Karpas-422 (cell line): ENCODE results near the gene PTPN21. TPM values are rescaled to one million over a fixed set of nuclear protein-coding genes. Genes with fewer than 3 reads are reported as not detected.

Experiments used
- DNase-seq: peaks from one replicate; pipeline ENCODE4 v3.0.0-alpha.2; 2015
- H2AFZ ChIP-seq: fragments of 200-600 bp; sonication (generic); 2 replicates; pipeline ENCODE4 v1.6.1; 2014; ENCODE audit warnings: antibody characterized with exemption, low read length, mixed read lengths
- H3K27ac ChIP-seq: fragments of 200-600 bp; sonication (generic); 2 replicates; pipeline ENCODE4 v1.5.1; 2014; ENCODE audit warnings: mild to moderate bottlenecking, low read length, moderate library complexity
- H3K27me3 ChIP-seq: fragments of 200-600 bp; sonication (generic); 2 replicates; pipeline ENCODE4 v1.6.1; 2014; ENCODE audit warnings: low read length, mixed read lengths
- H3K36me3 ChIP-seq: fragments of 200-600 bp; sonication (generic); 2 replicates; pipeline ENCODE4 v1.6.1; 2014; ENCODE audit warnings: low read length, mixed read lengths; ENCODE audit not compliant: insufficient read depth
- H3K4me1 ChIP-seq: fragments of 200-600 bp; sonication (generic); 2 replicates; pipeline ENCODE4 v1.6.1; 2014; ENCODE audit warnings: mild to moderate bottlenecking, low read length, mixed read lengths
- H3K4me2 ChIP-seq: fragments of 200-600 bp; sonication (generic); 2 replicates; pipeline ENCODE4 v1.6.1; 2014; ENCODE audit warnings: low read length, low read depth, mild to moderate bottlenecking; ENCODE audit not compliant: poor library complexity, severe bottlenecking
- H3K4me3 ChIP-seq: fragments of 200-600 bp; sonication (generic); 2 replicates; pipeline ENCODE4 v1.5.1; 2014; ENCODE audit warnings: mild to moderate bottlenecking, antibody characterized with exemption, low read length, mixed read lengths
- H3K79me2 ChIP-seq: fragments of 200-600 bp; sonication (generic); 2 replicates; pipeline ENCODE4 v1.6.1; 2014; ENCODE audit warnings: mild to moderate bottlenecking, low read length, mixed read lengths
- H3K9ac ChIP-seq: fragments of 200-600 bp; sonication (generic); 2 replicates; pipeline ENCODE4 v1.6.0; 2014; ENCODE audit warnings: low read length
- H3K9me2 ChIP-seq: fragments of 200-600 bp; sonication (generic), shearing (Covaris generic); replicated peaks from 2 replicates; pipeline ENCODE4 v1.6.0; 2014; ENCODE audit warnings: mild to moderate bottlenecking, low read length, moderate library complexity; ENCODE audit not compliant: insufficient read depth
- H3K9me3 ChIP-seq: fragments of 300-700, 200-600 bp; sonication (generic); 2 replicates; pipeline ENCODE4 v1.6.1; 2014; ENCODE audit warnings: low read length, mixed read lengths
- H4K20me1 ChIP-seq: fragments of 200-600 bp; sonication (generic); 2 replicates; pipeline ENCODE4 v1.6.1; 2014; ENCODE audit warnings: mild to moderate bottlenecking, antibody characterized with exemption, low read length, low read depth; ENCODE audit not compliant: insufficient read depth
- total RNA-seq: library from RNA; depleted of rRNA; stranded (reverse); fragments of >200 nt; shearing (Covaris generic); gene quantifications from 2 replicates; pipeline ENCODE4 v1.2.3, GENCODE V29; 2014; ENCODE audit warnings: low replicate concordance; rRNA removed

Gene PTPN21
- 0.04 TPM in 1 of 2 replicates, not detected in the other for total RNA-seq

GRCh38 chr14:88554457-88555286, at the start of gene PTPN21:
Gene PTPN21, minus strand, starts transcription at chr14:88555007. Its CDS starts 4,590 bp downstream, at chr14:88550417.
- Histone ChIP-seq H4K20me1 (no peaks in the 10 kb centered on the region), H3K9me2 (no peaks in the 10 kb centered on the region), H3K79me2 (no peaks in the 10 kb centered on the region), H3K4me2 (peak within 1 kb of the TSS; percentile 80), H3K36me3 (no peaks in the 10 kb centered on the region), H3K27ac (no peak within 1 kb of the TSS), H3K9ac (peak within 1 kb of the TSS; percentile 64), H3K9me3 (no peaks in the 10 kb centered on the region), H3K27me3 (no peaks in the 10 kb centered on the region), H3K4me3 (peak within 1 kb of the TSS; percentile 67), H3K4me1 (peaks cover 10% of the 10 kb centered on the region), H2AFZ (peak within 1 kb of the TSS; percentile 92; the same call in 1 of the 2 replicates)
- peak; percentile 55 for DNase-seq

GRCh38 chr14:88604212-88604611, 49.4 kb upstream of the PTPN21 start:
- H2AFZ ChIP-seq: no peak overlapping the region
- H3K4me2 ChIP-seq: no peak overlapping the region
- H3K4me1 ChIP-seq: no peaks in the 10 kb centered on the region
- no peak overlapping the region for H3K27ac ChIP-seq
- no peaks in the 10 kb centered on the region for H3K9me3 ChIP-seq
- peaks cover 85% of the 10 kb centered on the region for H3K36me3 ChIP-seq
- no peak for DNase-seq
- H3K9ac ChIP-seq: no peak overlapping the region
- H3K9me2 ChIP-seq: no peaks in the 10 kb centered on the region
- no peak overlapping the region for H3K4me3 ChIP-seq
- no peaks in the 10 kb centered on the region for H4K20me1 ChIP-seq
- H3K27me3 ChIP-seq: no peaks in the 10 kb centered on the region
- H3K79me2 ChIP-seq: peaks cover 5% of the 10 kb centered on the region; the same call in 1 of the 2 replicates

GRCh38 chr14:88599761-88600439, 45.1 kb upstream of the PTPN21 start:
- no peak for DNase-seq
- no peak overlapping the region for H3K9ac ChIP-seq
- H3K4me3 ChIP-seq: no peak overlapping the region
- H2AFZ ChIP-seq: no peak overlapping the region
- no peak overlapping the region for H3K4me2 ChIP-seq
- H3K9me3 ChIP-seq: no peaks in the 10 kb centered on the region
- no peaks in the 10 kb centered on the region for H4K20me1 ChIP-seq
- peaks cover 5% of the 10 kb centered on the region for H3K79me2 ChIP-seq
- H3K9me2 ChIP-seq: no peaks in the 10 kb centered on the region
- peaks cover 66% of the 10 kb centered on the region; the same call in 1 of the 2 replicates for H3K36me3 ChIP-seq
- no peaks in the 10 kb centered on the region for H3K4me1 ChIP-seq
- no peaks in the 10 kb centered on the region for H3K27me3 ChIP-seq
- no peak overlapping the region for H3K27ac ChIP-seq

GRCh38 chr14:88599326-88599725, 44.5 kb upstream of the PTPN21 start:
- Histone ChIP-seq H3K4me2 (no peak overlapping the region), H3K36me3 (peaks cover 68% of the 10 kb centered on the region; the same call in 1 of the 2 replicates)
- DNase-seq: no peak

DNA sequence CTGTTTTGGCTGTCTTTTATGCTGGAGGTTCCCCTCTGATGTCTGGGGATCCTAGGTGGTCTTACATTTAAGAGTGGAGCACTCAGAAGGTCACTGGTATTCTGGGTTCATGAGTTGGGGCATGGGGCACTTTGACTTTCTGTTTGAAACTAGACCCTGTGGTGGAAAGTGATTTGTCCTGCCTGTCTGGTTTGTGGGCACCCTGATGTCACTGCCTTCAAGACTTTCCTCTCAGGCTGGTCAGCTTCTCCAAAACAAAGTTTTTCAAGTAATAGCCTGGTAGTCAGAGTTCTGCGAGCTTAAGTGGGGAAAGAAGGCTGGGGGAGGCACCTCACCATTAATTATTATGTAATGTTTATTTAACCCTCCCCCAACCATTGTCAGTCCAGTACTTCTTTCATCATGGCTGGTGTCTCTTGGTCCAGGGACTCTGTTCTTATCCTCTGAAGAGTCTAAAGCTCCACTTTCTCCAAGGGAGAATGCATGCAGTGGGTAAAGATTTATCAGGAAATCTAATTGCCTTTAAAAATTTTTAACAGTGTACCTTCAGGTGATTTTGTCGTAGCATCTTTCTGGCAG, 43.4 kb upstream of the PTPN21 start:
- Histone ChIP-seq H3K4me2 (no peak overlapping the region), H3K4me3 (no peak overlapping the region), H3K9me2 (no peaks in the 10 kb centered on the region), H4K20me1 (no peaks in the 10 kb centered on the region), H3K9ac (no peak overlapping the region), H3K36me3 (peaks cover 68% of the 10 kb centered on the region), H3K79me2 (peaks cover 5% of the 10 kb centered on the region), H2AFZ (no peak overlapping the region), H3K9me3 (no peaks in the 10 kb centered on the region), H3K27me3 (no peaks in the 10 kb centered on the region), H3K4me1 (no peaks in the 10 kb centered on the region), H3K27ac (no peak overlapping the region)
- no peak for DNase-seq

More at GRCh38 chr14:88599326-88599725, 44.5 kb upstream of the PTPN21 start:
- no peaks in the 10 kb centered on the region for H3K4me1 ChIP-seq
- H3K4me3 ChIP-seq: no peak overlapping the region
- no peak overlapping the region for H3K9ac ChIP-seq
- no peaks in the 10 kb centered on the region for H3K9me2 ChIP-seq
- peaks cover 5% of the 10 kb centered on the region for H3K79me2 ChIP-seq
- H4K20me1 ChIP-seq: no peaks in the 10 kb centered on the region
- H3K27ac ChIP-seq: no peak overlapping the region
- no peaks in the 10 kb centered on the region for H3K9me3 ChIP-seq
- H3K27me3 ChIP-seq: no peaks in the 10 kb centered on the region
- H2AFZ ChIP-seq: no peak overlapping the region

- Histone ChIP-seq H4K20me1 (no peaks in the 10 kb centered on the region), H3K9me2 (no peaks in the 10 kb centered on the region), H3K27ac (no peak overlapping the region), H3K4me1 (no peaks in the 10 kb centered on the region), H2AFZ (no peak overlapping the region), H3K9me3 (no peaks in the 10 kb centered on the region), H3K9ac (no peak overlapping the region), H3K79me2 (peaks cover 5% of the 10 kb centered on the region), H3K4me3 (no peak overlapping the region), H3K36me3 (peaks cover 65% of the 10 kb centered on the region), H3K4me2 (no peak overlapping the region), H3K27me3 (no peaks in the 10 kb centered on the region)
- no peak for DNase-seq
Observed at GRCh38 chr14:88597601-88598000, 42.8 kb upstream of the PTPN21 start.

DNA sequence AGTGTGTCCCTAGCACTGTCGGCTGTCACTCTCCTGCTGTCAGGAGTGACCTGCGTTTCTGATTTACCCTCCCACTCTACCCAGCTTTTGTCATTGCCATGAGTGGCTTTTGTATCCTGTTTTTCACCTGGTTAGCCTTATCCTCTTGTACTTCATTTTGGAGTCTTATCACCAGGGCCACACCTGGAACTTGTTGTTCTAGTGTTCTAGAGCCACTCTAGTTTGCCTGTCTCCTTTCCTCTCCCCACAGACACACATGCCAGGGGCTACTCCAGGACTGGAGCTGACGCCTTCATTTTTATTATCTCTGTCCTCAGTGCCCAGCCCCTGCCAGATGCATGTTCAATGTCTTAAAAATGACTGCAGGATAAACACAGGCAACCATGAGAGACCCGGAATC, 42.2 kb upstream of the PTPN21 start:
- Histone ChIP-seq H3K4me3 (no peak overlapping the region), H3K9me3 (no peaks in the 10 kb centered on the region), H3K36me3 (peaks cover 60% of the 10 kb centered on the region), H3K27me3 (no peaks in the 10 kb centered on the region), H3K27ac (no peak overlapping the region), H3K79me2 (peaks cover 7% of the 10 kb centered on the region), H4K20me1 (no peaks in the 10 kb centered on the region), H3K4me2 (no peak overlapping the region), H3K4me1 (no peaks in the 10 kb centered on the region), H3K9ac (no peak overlapping the region), H3K9me2 (no peaks in the 10 kb centered on the region), H2AFZ (no peak overlapping the region)
- no peak for DNase-seq

DNA sequence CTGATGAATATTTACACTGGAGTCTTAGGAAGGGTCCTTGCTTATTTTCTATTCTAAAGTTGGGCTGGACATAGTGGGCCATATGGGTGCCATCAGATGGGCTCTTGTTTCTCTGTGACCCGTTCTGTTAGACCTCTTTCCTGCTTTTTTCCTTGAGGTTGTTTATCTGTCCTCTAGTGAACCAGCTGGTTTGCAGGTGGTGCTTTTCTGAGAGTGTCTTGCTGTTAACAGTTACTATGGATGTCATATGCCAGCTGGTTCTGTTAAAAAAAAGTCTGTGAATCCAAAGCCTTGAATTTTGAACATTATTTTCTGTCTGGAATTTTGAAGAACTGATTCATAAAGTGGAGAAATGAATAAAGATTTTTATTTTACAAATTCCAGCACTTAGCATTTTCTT, 37.2 kb upstream of the PTPN21 start:
- H3K9ac ChIP-seq: no peak overlapping the region
- no peaks in the 10 kb centered on the region for H3K9me2 ChIP-seq
- no peaks in the 10 kb centered on the region for H4K20me1 ChIP-seq
- H3K27me3 ChIP-seq: no peaks in the 10 kb centered on the region
- peaks cover 26% of the 10 kb centered on the region for H3K79me2 ChIP-seq
- peaks cover 45% of the 10 kb centered on the region for H3K36me3 ChIP-seq
- H2AFZ ChIP-seq: no peak overlapping the region
- H3K4me3 ChIP-seq: no peak overlapping the region
- no peaks in the 10 kb centered on the region for H3K9me3 ChIP-seq
- H3K4me2 ChIP-seq: no peak overlapping the region
- H3K27ac ChIP-seq: no peak overlapping the region
- no peaks in the 10 kb centered on the region for H3K4me1 ChIP-seq
- no peak for DNase-seq
